HG03280 (cell line): Measurements from ENCODE around the gene ALPP.

Source experiments
- ATAC-seq: cut with Tn5 transposase; IDR thresholded peaks from one replicate; pipeline ENCODE4 v1.9.1; 2021; ENCODE audit warnings: mild to moderate bottlenecking, moderate library complexity; ENCODE audit not compliant: unreplicated experiment

Gene ALPP

GRCh38 chr2:232340171-232340935 is 38.2 kb upstream of the ALPP start:
- ATAC-seq, result no peak

- no peak for ATAC-seq
Observed at GRCh38 chr2:232341061-232341738, 37.4 kb upstream of the ALPP start.

GRCh38 chr2:232341739-232342126 is 36.8 kb upstream of the ALPP start:
- ATAC-seq, result no peak

GRCh38 chr2:232342635-232343565 is 35.7 kb upstream of the ALPP start:
- ATAC-seq, result no peak

- no peak for ATAC-seq
Observed at GRCh38 chr2:232343821-232344220, 34.7 kb upstream of the ALPP start.

GRCh38 chr2:232345251-232345650 is 33.3 kb upstream of the ALPP start:
- ATAC-seq, result no peak

GRCh38 chr2:232347369-232347768 is 31.2 kb upstream of the ALPP start:
- no peak for ATAC-seq

GRCh38 chr2:232348936-232349335 is 29.6 kb upstream of the ALPP start:
- ATAC-seq, result no peak

GRCh38 chr2:232349546-232349945 is 29.0 kb upstream of the ALPP start:
- ATAC-seq, result no peak

GRCh38 chr2:232349946-232350635 is 28.5 kb upstream of the ALPP start:
- ATAC-seq, result no peak

GRCh38 chr2:232350804-232351685 is 27.5 kb upstream of the ALPP start:
- no peak for ATAC-seq

- no peak for ATAC-seq
Observed at GRCh38 chr2:232351686-232352510, 26.7 kb upstream of the ALPP start.

GRCh38 chr2:232352511-232353091 is 25.9 kb upstream of the ALPP start:
- ATAC-seq, result no peak

GRCh38 chr2:232353096-232353495 is 25.5 kb upstream of the ALPP start:
- ATAC-seq, result no peak

- ATAC-seq, result no peak
Observed at GRCh38 chr2:232353660-232354059, 24.9 kb upstream of the ALPP start.

GRCh38 chr2:232354069-232354468 is 24.5 kb upstream of the ALPP start:
- no peak for ATAC-seq

GRCh38 chr2:232361646-232362045 is 16.9 kb upstream of the ALPP start:
- ATAC-seq, result no peak

- no peak for ATAC-seq
Observed at GRCh38 chr2:232362174-232362900, 16.2 kb upstream of the ALPP start.
